NCI-H345 (cell line): ENCODE results near the gene AKAP13.
"Not testable (repeated sequence)": the region's sequence is repeated elsewhere in the genome, so short reads cannot be mapped to it uniquely, and the experiment has no call there.

ENCODE experiments used
- DNase-seq: peaks from one replicate; lab custom pipeline; 2025; lab: John Stamatoyannopoulos, UW

Gene AKAP13

DNA sequence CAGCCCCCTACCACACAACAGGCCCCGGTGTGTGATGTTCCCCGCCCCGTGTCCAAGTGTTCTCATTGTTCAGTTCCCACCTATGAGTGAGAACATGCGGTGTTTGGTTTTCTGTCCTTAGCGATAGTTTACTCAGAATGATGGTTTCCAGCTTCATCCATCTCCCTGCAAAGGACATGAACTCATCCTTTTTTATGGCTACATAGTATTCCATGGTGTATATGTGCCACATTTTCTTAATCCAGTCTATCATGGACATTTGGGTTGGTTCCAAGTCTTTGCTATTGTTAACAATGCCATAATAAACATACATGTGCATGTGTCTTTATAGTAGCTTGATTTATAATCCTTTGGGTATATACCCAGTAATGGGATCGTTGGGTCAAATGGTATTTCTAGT, 285.3 kb downstream of the AKAP13 start:
- DNase-seq, result not testable (repeated sequence)

DNA sequence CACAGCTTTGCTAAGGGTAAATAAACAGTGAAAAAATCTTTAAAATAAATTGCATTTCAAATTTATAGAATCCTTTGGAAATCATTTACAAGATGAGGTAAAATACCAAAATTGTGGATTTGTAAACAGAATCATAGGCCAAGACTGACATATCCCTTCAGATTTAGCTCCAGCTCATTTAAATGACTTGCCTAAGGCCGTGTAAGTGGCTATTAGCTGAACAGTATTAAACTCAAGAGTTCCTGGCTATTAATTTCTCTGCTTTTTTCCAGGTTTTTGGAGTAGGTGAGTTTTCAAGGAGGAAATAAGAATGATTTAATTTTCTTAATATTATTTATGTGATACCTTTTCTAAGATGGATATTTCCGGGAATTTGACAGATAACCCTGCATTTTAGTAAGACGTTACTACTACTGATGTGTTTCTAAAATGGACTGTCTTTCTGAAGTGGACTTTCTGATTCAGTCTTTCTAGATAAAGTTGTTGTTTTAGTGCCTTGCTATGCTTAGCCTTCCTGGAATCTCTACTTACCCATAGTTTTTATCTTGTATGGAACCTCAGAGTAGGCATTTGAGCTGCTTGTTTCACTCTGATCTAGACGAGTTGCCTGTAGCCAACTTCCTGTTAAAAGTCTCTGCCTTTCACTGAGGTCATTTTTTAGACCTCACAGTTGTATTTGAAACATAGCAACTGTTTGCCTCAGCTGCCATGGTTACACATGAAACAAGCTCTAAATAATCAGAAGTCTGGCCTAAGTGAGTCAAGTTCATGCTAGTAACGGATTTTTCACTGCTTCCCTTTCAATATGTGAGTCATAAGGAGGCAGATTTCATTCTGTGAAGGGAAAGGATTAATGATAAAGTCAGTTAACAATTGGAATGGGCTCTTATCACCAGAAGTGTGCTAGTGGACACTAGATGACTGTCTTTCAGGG, 287.4 kb downstream of the AKAP13 start:
- DNase-seq, result no peak

DNA sequence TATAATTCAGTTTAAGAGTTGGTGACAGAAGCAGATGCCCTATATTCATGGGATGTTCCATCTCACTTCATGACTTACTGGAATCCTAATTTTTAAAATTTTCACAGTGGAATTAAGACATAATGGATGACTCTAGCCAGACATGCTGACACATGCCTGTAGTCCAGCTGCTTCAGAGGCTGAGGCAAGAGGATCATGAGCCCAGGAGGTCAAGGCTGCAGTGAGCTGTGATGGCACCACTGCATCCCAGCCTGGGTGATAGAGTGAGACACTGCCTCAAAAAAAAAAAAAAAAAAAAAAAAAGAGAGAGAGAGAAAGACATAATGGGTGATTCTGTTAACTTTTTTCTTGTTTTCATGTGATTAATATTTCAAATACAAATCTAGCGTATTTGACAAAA, 290.8 kb downstream of the AKAP13 start:
- no peak for DNase-seq

DNA sequence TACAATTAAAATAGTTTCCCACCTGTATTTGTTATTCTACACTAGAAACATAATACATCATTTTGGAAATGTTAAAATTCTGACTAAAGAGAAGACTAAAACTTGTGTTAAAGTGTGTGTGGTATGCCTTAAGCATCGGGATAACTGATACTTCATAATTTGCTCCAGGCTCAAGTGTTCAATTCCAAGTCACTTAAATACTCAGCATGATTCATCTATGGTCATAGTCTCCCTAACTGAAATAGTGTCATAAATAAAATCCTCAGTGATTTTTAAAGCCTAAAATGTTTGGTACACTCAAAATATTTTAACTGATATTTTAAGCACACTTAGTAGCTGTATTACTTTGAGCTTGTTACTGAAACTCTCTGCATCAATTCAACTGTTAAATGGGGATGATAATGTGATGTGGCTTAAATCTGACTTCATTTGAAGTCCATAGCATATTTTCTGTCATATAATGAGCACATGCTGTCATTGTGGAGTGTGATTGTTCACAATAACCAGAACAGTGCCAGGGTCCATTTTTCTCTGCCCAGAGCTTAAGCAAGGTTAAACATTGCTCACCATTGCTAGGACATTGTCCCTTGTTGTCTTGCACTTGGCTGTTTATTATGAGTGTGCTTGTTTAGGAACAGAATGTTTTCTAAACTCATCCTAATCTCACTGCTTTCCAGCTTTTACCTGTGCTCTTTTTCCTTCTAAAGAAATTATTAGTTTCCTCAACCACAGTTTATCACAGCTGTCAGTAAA, 292.1 kb downstream of the AKAP13 start:
- DNase-seq, result no peak

DNA sequence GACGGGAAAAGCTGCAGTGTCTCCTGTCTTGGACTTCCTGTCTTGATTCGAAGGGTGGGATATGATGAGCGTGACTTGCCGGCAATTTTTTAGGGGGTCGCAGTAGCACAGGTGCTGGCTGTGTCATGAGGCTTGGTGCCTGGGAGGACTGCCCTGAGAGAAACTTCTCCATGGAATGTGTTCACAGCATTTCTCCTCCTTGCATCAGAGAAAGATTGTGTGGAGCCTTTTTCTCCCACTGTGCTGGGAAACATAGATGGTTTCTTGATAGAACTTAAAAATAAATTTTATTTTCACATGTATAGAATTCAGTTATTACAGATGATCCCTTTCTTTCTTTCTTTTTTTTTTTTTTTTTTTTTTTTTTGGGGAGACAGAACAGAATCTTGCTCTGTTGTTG, 292.9 kb downstream of the AKAP13 start:
- DNase-seq, result no peak

DNA sequence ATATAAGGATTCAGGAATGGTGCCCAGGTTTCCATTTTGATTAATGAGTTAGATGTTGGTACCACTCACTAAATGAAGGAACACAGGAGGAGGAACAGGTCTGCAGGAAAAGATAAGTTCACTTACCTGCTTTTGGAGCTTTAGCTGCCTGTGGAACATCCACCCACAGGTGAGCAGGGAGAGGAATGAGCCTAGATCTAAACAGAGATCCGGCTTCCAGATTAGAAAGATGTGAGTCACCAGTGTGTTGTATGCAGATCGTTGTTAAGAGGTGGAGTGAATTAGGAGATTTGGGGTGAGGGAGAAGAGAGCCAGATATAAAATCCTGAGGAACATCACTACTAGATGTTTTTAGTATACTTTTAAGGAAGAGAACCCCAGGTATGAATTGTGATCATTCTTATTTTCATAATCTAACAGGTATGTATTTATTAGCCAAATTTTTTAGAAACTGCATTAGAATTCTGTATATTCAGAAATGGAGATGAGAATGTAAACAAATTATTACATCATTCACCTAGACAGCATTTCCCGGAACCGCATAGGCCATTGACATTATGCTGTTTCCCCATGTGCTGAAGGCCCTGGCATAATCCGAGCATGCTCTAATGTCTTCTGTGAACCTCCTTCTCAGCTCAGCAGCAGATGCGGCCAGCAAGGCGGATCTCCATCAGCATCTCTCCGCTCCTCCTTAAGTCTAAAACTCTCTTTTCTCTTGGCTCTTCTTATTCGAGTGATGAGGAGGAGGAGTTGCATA, 296.1 kb downstream of the AKAP13 start:
- DNase-seq, result no peak

DNA sequence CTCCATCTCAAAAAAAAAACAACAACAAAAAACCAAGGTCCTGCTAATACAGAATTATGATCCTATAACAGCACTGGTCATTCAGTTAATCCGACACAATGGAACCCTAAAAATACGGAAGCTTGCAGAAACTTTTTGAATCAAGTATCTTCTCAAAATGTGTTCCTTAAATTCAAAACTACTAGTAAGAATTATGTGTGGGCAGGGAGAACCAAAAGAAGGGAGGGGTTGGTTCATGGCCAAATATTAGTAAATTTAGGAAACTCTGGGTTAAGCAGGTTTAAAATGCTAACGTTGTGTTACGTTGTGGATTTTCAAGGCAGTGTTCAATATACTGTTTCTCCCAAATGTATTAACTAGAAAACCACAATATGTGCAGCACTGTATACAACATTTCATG, 298.8 kb downstream of the AKAP13 start:
- no peak for DNase-seq

DNA sequence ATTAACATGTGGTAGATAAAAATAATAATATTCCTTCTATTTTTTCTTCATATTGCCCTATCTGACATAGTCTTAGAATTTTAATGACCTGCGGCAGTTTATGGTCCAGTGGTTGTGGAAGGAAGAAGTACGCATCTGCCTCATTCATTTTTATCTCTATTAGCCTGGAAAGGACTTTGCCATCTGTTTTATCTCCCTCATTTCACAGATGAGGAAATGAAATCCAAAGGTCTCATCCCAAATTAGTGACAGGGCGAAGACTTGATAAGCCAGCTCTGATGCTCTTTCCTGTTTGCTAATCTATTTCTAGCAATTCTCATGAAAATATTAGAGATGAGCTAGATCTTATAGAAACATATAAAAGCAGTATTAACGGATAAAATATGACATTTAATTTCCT, 301.0 kb downstream of the AKAP13 start:
- no peak for DNase-seq

DNA sequence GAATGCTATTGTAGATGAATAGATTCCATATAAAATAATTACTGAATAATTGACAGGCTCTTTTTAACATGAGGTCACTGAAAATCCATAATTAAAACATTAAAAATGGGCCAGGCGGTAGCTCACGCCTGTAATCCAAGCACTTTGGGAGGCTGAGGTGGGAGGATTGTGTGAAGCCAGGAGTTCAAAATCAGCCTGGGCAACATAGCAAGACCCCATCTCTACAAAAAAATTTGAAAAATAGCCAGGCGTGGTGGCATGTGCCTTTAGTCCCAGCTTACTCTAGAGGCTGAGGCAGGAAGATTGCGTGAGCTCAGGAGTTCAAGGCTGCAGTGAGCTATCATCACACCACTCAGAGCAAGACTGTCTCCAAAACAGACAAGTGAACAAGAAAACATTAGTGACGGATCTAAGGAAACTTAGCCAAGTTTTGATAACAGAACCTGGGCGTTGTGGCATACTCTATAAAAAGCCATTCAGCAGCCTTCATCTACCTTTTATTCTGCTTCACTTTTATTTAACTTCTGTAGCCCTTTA, 303.8 kb downstream of the AKAP13 start:
- no peak for DNase-seq

DNA sequence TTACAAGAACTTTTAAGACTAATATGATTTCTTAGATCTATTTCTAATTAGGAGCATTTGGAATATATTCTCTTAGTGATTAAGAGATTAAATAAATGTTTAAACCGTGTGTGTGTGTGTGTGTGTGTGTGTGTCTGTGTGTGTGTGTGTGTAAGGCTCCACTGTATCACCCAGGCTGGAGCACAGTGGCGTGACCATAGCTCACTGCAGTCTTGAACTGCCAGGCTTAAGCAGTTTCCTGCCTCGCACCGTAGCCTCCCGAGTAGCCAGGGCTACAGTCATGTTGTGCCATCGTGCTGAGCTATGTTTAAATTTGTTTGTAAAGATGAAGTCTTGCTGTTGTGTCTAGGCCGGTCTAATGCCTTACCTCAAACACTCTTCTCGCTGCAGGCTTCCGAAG, 305.0 kb downstream of the AKAP13 start:
- DNase-seq, result no peak

DNA sequence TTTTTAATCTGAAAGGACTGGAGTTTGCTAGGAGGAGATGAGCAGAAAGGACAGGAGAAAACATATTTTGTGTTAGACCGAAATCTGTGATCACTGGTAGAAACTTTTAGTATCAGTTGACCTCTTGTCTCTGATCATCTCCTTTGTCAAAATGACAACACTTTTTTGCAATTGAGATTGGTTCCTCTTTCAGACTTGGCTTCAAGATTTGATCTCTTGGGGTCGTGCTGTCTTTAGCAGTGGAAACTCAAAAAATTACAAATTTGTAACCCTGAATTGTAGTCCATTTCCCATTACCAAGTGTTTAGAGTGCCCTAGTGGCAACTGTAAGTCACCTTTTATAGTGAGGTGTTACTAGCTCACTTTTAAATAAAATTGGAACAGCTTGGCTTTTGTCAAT, 306.9 kb downstream of the AKAP13 start:
- no peak for DNase-seq

DNA sequence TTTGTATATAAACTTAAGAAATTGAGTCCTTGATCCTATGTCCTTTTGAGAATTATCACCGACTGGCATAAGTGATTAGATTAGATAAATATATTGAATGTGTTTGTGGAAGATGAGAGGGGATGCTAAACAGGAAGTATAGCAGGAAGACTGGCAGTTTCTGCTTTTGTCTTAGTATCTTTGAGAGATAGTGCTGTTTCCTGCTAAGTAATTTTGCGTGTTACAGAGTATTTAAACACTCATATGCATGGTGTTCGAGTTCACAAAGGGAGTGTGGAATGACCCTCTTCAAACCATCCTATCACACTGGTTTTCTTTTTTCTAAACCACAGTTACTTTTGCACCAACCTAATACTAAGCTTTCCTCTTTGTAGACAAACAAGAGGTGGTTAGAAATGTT, 308.3 kb downstream of the AKAP13 start:
- no peak for DNase-seq

DNA sequence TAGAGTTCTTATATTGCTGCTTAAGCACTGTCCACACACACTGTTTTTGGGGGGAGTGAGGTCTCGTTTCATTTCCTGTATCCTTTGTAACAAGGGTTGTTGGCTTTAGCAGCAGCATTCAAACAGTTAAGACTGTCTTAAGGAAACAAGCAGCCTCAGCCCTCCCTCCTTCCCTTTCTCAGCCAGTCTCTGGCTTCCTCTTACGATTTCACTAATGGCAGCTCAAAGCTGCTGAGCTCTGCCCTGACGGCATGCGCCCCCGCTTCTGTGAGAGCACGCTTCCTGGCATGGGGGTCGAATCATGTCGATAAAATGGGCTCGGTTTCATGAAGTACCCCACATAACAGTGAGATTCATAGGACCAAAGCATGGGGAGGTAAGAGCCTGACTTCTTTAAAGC, 309.3 kb downstream of the AKAP13 start:
- no peak for DNase-seq

DNA sequence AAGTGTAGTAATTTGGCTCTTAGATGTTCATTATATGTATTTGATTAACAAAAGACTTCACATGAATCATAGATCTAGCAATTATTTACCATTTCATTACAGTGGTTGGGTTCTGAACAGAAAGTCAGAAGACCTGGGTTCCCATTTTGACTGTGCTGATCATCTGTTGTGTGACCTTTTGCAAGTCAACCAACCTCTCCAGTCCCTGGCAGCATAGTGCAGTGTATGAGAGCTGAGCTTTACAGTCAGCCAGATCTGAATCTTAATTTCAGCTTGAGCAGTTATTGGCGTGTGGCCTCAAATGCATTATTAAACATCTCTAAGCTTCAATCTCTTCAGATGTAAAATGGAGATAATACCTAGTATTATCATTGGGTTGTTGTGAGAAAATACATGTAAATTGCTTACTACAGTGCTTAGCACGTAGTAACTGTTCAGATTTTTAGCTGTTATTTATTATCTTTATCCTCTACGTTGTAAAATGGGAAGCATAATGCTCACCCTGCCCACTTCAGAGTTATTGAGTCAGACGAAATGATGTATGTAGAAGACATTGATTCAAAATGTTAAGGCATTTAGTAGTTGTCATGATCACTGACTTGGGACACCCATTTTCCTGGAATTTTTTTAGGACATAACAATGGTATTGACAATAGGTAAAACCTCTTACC, 310.3 kb downstream of the AKAP13 start:
- DNase-seq, result no peak

DNA sequence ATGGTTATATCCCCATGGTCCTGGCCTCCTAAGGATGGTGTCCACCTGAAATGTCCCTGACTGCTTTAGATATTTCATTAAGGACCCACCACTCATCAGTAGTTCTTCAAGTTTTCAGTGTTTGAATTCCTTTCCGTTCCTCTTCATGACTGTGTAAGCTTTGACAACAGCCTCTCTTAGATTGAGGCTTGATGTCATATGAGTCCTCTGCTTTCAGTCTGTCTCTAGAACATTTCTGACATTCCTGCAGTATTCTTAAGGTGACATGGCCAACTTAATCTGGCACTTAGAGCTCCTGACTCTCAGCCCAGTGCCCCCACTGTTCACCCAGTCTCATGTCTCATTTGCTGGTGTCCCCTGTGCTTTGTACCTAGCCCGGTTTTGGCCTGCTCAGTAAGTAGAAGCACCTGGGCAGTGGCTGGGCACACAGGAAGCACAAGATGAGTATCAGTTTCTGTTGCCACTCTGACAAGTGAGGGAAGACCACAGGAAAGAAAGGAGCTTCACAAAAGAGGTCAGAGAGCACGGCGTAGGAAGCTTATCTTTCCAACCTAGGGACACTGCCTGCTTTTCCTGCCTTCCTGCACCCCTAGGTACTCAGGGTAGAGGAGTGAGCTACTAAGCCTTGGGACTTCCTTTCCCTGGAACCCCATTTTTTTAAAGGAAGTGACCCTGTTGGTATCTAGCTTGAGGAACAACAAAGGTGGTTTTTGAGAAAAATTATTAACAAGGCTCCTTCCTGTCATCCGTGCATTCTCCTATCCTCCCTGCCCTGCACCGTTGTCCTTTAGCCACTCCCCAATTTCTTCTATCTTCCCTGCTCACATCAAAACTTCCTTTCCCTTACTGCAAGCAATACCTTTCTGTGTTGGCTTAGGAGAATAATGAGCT, 311.2 kb downstream of the AKAP13 start:
- DNase-seq, result no peak

DNA sequence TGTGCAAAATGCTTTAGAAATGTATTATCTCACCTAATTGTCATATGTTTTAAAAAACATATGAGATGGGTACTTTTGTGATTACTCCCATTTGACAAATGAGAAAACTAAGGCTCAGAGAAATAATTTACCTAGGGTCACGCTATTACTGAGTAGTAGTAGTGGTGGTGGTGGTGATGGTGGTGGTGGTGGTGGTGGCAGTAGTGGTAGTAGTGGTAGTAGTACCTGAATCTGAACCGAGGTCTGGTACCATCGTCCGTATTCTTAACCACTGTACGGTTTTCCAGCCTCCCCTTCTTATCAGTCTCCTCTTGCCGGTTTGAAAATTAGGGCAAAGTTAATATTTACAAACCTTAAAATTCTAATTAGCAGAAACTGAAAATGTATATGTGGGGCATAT, 311.9 kb downstream of the AKAP13 start:
- DNase-seq, result no peak

DNA sequence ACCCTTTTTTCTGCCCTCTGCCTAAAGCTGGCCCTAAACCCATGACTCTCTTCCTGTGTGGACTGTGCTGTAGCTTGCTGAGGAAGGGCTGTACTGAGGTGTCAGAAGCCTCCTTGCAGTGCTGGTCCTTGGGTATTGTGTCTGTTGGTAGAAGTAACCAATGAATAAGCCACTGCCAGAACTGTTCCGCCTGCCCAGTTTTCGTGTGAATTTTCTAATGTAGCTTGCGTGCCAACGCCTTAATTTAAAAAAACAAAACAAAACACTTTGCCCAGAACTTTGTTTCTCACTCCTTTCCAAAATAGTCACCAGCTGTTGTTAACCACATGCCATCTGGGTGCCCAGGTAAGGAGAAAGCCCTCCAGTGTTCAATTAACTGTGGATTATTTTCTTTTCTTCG, 312.5 kb downstream of the AKAP13 start:
- no peak for DNase-seq

DNA sequence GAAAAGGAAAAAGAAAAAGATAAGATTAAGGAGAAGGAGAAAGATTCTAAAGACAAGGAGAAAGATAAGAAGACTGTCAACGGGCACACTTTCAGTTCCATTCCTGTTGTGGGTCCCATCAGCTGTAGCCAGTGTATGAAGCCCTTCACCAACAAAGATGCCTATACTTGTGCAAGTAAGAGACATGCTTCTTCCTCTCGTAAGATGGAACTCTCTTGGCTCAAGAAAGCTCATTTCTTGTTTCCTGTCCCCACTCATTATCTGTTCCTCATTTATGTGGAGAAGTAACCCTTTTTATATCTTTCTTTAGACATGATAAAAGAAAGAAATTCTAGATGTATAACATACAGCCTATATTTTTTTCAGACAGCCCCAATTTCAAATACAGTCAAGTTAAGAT, 312.9 kb downstream of the AKAP13 start:
- no peak for DNase-seq

DNA sequence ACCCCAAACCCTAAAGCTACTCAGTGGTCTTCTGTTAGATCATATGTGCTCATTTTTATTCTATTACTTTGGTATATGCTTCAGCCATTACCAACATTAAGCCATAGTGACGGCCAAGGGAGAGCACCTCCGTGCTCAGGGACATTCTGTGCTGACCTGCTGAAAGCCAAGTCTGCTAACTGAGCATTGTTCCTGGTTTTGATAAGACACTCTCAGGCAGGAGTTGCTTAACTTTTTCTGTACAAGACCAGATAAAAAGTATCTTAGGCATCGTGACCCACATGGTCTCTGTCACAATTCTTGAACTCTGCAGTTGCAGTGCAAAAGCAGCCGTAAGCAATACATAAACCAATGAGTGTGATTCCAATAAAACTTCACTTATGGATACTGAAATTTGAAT, 313.7 kb downstream of the AKAP13 start:
- no peak for DNase-seq

DNA sequence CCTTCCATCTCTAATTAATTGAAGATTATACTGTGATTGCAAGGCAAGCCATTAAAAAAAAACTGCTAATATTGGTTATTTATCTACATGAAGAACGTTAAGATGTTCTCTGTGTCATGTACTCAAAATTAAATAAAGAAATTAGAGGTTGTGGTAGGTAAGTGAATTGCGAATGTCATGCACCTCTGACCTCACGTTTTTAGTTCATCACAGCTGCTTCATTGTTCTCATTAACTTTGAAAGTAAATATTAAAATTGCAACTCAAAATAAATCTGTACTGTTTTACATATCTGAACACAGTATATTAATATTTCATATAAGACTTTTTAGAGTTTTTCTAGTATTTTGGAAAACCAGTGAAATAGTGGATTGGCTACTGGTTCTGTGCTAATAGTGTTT, 320.4 kb downstream of the AKAP13 start:
- no peak for DNase-seq
